NCI-H2171 treated with DMSO at 0.1 percent for 48 hours (cell line): ENCODE measurements around the gene PCSK5.

Source experiments
- DNase-seq: peaks from one replicate; lab custom pipeline; 2025; lab: John Stamatoyannopoulos, UW

The PCSK5 gene

DNA sequence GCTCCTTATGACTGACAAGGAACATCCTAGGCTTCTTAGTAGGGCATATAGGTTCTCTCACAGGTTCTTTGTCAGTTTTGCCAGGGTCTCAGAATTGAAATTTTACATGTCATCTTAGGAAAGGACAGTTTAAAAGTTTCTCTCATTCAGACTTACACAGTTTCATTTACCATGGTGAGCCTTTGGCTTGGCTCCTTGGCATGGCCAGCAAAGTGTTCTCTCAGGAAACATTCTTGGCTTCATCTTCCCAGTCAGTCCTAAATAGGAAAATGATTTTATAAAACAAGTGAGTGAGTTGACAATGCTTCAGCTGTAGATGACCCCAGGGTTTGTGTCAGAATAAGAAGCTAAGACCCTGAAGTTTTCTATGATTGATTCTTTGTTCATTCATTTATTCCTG lies 191.6 kb downstream of the PCSK5 start:
- no peak for DNase-seq

DNA sequence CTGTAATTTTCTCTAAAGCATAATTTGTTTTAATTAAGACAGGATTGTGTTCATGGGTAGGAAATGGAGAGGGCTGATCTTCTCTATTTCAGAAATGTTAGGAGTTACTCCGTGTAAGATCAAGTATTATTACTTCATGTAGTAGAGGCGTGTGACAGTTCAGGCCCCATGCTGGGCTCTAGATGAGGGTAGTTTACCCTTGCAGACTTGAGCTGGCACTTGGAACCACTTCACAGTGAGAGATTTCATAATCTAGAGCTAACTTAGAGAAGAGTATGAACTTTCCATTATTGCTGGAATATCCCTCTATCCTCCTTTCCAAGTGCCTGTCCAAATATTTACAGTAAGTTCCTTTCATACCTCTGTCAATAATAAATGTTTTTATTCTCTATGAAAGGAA lies 195.1 kb downstream of the PCSK5 start:
- no peak for DNase-seq

DNA sequence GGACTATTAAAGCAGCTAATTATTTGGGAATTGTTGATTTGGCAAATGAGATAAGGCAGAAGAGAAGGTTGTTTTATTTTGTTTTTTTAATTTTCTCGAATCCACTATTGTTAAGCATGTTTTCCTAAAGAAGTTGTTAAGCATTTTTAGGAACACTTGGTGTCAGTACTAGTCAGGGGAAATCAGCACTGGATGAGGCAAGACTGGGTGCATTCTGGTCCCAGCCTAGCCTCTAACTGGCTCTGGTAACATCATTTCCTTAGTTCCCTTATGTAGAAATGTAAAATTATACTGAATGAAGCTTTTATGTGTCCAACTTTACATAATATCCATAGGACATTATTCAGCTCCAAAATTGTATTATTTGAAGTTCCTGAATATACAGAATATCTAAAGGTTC lies 196.1 kb downstream of the PCSK5 start:
- DNase-seq: no peak

DNA sequence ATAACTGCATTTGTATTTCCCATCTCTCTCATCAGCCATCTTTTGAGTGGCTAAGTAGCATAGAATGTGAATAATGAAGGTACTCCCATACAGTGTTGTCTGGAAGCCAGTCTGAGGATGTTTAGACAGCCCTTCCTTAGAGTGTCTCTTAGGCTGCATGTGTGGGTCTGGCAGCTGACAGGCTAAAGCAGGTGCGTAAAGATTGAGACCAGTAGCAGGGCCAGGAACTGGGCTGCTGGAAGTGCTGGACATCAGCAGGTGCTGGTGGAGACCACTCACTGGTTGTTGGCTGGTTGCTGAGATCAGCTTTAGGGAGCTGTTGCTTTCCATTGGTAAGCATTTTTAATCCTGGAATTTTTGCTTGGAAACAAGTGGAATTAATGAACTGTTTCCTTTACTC lies 197.5 kb downstream of the PCSK5 start:
- DNase-seq: no peak

DNA sequence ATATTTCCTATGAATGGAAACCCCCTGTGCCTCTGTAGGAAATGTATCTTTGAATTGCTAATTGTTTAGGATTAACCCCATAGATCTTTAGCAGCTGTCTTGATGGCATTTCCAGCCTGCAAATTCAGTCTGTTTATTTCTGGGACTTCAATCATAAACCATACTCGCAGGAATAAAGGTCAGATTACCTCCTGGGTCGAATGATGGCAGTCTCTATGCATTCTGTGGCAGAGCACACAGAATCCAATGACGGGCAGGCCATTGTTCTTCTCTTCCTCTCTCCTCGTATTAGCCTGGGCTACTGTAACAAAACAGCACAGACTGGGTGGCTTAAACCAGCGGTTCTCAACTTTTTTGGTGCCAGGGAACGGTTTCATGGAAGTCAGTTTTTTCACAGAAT lies 199.9 kb downstream of the PCSK5 start:
- DNase-seq: no peak

DNA sequence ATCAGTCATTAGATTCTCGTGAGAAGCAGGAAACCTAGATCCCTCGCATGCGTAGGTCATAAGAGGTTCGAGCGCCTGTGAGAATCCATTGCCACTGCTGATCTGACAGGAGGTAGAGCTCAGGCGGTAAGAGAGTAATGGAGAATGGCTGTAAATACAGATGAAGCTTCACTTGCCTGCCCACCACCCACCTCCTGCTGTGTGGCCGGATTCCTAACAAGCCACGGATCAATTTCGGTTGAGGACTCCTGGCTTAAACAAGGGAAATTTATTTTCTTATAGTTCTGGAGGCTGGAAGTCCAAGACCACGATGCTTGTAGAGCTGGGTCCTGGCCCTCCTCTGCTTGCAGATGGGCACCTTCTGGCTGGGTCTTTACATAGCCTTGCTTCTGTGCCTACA lies 200.4 kb downstream of the PCSK5 start:
- no peak for DNase-seq

DNA sequence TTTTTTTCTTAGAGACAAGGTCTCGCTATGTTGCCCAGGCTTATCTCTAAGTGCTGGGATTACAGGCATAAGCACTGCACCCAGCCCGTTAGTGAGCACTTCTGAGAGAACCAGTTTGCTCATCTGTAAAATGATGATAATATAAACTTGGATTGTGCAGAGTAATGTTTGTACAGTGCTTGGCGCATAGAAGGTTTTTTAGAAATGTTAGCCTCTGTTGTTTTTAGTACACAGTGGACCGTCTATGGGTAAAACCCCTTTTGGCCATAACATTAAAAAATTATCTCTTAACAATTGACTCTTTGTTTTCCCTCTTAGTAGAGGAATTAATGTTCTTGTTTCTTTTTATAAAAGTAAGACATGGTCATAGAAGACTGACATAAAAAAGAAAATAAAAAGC lies 202.1 kb downstream of the PCSK5 start:
- no peak for DNase-seq

DNA sequence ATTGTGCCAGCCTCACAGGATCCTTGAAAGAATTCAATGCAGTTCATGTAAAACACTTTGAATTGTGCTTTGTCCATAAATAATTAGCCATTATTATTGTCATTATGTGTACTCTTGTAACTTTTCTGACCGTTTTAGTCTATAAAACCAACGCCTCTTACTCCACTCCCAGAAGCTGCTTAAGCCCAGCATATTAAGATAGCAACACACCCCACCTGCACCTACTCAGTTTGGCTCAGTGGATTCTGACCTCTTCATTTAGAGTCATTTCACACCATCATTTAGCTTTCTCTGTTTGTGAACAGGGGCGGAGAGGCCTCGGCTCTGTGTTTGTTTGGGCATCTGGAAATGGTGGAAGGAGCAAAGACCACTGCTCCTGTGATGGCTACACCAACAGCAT lies 205.1 kb downstream of the PCSK5 start:
- DNase-seq: no peak

DNA sequence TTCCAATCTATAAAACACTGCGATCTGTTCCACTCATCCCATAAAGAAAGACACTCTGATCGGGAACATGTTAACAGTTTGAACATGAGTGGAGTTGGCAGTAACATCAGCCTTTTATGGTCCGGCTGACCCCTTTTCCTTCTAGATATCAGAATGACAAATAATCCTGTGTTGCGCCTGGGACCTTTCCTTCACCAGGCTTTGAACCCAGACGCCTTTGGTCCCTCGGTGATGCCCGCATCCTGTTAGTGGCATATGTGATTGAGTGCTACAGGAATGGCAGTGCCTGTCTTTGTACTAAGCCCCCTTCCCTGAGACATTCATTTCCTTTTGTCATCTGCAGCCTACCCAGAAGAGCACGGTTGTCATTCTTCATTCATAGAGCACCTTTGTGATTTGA lies 209.0 kb downstream of the PCSK5 start:
- DNase-seq: no peak

DNA sequence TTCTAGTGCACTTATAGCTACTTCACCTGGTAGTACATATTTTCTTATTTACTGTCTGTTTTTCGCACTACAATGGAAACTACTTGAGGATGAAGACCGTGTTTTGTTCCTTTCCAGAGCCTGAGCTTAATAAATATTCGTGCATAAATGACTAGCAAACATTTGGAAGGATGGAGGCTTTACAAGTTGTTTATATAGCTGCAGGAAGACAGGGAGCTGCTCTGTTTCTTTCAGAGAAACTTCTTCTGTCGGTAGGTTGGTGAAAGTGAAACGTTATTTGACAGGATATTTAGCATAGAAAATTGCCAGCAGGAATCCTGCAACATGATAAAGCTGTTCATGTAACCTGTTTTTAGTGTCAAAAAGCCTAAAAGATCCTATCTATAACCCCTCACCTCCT lies 210.6 kb downstream of the PCSK5 start:
- DNase-seq: no peak

DNA sequence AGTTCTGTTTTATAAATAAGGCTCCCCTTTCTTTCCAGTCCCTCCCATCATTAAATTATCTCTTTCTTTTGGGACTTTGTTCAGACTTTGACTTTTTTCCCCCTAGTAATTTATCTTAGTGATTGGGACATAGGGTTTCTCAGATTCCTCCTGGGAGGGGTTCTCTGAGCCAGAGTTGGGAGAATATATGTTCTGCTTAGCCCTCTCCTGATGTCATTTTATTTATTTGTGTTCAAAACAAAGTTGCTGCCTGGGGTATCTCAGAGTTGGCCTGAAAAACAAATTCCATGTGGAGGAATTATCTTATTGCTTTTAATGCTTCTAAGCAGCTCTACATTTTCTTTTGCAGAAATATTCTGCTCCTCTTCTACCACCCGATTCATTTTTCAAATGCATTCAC lies 211.0 kb downstream of the PCSK5 start:
- no peak for DNase-seq

DNA sequence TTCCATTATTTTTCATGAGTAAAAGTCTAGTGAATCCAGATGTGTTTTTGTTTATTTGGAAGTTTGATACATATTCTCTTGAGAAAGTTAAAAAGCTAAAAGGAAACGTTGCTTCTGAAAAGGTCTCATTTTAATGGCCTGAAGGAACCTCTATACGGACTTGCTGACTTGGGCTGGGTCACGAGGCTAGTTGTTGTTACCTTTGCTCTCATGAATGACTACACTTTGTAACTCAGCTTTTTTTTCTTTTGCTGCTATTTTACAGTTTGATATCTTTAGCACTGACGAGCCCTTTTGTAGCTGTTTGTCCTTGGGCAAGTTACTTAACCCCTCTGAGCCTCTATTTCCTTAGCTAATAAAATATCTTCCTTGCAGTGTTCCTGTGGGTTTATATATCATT lies 211.5 kb downstream of the PCSK5 start:
- no peak for DNase-seq

DNA sequence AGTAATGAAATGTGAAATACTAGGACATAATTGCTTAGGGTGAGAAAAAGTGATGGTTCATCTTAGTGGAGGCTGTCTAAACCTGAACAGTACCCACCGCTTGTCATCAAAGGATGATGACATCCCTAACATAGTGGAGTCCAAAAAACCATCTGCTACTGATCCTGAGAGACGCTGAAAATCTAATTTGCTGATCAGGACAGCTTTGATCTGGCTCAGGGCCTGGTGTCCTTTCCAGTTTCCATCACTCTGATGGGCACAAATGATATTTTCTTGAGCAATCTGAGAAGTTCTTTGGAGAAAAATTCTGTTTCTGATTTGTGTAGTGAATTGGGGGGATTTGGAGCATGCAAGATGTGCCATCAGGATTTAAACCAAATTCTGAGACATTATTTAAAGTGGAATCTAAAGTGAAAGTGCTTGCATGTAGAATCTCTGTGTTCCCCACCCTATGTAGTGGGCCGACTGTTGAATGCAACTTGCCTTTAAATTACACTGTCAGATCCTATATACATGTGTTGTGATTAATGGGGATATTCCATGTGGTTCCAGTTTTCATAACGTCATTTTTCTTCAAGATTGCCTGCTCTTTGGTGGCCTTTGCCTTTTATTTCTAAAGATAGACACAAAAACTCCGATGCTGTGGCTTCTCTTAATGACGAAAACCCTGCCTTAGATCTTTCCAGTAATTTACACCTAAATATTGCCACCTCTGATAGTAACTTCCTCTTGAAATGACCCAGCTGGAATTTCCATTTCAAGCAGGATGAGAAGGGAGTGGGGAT lies 213.2 kb downstream of the PCSK5 start:
- no peak for DNase-seq

DNA sequence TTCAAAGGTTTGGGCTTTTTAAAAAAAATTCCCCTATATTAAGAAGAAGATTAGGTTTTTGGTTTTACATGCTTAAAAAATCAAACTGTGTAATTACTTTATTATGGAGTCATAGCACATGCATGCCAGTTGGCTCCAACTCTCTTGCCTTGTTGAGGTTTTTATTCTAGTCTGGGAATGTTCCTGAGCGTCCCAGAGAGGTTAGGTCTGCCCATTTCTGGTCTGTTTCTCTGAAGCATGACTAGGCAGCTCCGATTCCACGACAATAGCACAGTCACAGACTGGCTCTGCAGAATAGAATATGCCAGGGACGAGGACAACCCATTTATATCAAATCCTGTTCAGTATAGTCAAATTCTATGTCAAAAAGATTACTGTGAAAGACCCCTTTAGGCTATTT lies 217.0 kb downstream of the PCSK5 start:
- no peak for DNase-seq

DNA sequence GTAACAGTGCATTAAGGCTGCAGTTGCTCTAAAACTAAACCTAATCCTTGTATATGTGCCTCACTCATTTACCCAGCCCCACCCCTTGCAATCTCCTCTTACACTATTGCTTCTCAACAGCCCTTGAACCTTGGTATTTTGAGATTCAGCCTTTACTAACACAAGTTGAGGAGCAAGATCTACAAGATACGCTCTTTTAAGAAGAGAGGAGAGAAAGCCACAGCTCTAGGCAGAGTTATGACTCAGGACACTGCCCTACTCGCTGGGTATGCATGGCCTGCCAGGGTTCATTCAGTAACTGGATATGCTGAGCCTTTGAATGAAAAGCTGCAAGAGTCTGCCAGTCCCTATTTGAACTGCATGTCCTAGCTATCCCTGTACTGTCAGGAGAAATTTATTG lies 219.5 kb downstream of the PCSK5 start:
- no peak for DNase-seq

DNA sequence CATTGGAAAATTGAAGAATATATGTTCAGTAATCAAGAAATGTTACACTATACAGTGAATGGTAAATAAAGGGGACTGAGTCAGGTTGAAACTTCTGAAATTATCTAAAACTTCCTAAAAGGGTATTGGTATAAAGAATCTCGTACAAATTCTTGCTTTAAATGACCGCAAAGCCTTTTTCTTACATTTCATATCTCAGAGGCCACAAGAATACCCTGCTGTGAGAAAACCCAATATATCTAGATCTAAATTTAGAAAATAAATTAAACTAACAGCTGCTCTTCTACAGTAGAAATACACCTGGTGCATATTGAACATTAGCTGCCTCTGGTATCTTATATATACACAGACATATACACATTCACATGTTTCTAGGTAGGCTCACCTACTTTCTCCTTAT lies 221.7 kb downstream of the PCSK5 start:
- DNase-seq: no peak

DNA sequence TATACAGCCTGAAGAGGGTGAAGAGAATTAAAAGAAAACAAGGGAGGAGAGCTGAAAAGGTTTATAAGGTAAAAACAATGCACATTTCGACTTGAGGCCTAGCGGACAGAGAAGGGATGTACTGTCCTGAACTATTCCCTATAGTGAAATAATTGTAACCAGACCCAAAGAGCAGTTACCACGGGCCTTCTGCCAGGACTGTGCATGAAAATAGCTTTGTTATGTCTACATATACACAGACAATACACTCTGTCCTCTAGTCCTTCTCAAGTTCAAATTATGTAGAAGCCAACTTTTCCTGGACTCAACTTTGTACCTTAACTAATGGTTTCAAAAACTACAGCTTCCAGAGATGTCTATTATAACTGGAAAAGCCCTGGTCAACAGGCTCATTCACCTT lies 223.7 kb downstream of the PCSK5 start:
- no peak for DNase-seq

DNA sequence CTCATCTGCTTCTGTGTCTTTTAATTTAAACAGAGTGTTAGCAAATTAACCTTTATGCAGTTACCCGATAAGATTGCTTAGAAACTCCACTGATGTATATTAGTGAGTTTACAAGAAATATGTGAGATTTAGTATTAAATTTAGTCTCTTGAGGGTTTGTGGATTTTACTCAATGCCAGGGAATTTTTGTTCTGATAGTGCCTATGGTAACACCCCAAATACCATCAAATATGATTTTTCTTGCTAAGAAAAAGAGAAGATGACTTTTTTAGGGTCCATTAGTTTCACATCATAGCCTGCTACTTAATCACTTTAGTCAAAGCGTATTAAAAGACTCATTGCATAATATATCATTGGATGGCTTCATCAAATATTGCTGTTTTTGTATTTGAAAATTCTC lies 224.9 kb downstream of the PCSK5 start:
- no peak for DNase-seq

DNA sequence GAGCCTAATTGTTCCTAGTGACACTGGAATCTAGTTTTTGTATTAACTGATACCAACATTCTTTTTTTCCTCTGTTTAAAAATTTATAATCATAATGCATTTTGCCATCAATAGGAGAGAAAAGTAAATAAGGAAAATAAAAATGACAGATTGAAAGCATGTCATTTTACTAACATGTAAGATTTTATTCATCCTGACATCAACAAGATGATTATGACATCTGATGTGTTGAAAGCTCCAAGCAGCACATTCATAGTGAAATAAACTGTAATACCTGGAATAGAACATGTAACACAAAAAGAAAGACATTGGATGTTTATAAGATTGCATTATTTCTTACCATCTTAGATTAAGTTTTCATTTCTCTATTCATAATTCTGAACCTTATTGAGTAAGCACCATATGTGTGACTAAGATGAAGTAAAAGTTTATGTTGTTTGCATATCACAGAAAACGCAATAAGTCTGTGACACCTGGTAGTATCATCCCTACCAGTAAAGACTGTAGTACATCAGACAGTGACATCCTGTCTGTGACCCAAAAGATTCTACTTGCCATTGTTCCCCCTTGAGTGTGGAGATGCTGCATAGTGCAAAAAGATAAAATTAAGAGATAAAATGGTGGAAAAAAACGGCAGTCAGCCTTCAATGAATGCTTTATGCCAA lies 225.6 kb downstream of the PCSK5 start:
- no peak for DNase-seq

DNA sequence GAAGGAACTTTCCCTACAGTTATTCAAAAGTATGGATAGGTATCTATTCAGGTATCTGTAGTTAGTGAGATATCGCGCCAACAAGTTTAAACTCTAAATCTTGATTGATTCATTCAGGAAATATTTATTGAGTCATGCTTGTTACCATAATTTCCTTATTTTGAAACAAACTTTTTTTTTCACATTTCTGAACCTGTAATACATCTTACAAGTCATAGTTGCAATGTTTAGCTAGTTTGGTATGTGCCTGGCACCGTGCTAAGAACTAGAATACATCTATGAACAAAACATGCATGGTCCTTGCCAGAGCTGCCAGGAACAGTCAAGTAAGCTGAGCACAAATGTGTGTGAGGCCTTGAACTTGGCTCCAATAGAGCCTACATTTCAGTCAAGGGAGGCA lies 226.4 kb downstream of the PCSK5 start:
- no peak for DNase-seq

DNA sequence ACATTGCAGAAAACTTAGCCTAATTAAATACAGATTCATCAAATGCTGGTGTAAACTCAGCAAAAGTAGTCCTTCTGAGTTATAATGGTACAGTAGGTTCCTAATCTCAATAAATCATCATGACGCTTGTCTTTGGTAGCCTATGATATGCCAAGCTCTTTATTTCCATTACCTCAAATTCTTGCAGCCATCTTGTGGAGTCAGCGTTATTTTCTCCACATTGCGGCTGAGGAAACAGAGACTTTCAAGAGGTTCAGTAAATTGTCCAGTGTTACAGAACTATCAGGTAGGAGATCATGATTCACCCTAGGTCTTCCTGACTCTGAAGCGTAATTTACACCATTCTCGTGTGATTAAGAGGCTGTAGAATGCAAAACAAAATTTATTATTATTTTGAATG lies 237.2 kb downstream of the PCSK5 start:
- no peak for DNase-seq

DNA sequence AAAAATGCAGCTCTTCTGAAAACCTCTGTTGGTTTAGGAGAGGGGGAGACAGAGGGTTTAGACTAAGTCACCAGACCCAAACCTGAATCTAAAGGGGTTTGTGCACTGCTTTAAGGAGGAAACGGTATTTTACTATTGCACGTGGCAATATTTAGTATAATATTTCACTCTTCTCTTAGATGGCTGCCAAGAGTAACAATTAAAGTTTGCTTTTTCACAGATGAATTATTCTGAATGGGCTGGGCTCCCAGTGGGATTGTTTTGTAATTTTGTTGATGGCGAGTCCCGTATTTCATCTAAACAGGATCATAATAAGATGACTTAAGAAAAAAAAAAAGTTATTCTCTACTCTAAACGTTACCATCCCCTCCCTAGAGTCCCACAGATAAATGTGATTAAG lies 245.4 kb downstream of the PCSK5 start:
- no peak for DNase-seq

DNA sequence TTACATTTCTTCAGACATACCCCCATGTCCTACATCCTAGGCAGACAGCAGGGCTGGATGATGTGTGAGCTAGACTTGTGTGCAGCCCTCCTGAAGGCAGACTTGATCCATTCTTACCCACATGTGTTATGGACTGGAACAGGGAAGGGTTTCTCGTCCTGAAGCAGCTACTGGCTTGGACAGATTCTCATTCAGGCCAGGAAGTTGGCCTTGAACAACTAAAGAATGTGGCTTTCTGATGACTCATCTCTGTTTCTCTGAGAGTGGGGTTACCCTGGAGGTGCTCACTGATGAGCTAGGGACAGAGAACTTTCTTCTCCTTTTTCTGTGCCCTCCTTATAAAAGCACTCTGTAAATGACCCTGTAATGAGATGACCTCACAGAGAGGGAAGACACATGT lies 246.5 kb downstream of the PCSK5 start:
- DNase-seq: no peak

DNA sequence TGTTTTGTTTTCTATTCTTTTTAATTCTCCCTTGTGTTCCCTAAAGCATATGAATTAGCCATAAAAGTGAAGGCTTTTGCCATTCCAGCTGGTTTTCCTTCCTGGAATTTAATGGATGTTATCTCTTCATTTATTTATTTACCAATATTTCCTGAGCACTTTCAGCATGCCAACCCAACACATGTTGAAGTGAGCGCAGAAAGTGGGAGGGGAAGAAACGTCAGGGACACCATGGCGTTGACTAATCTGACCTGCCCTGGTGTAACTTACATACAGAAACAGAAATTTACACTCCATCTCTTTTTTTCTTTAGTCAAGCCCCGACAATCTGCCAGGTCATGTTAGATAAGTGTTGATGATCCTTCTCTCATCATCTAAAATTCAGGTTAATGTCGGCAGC lies 247.5 kb downstream of the PCSK5 start:
- no peak for DNase-seq
